ENCODE measurements around the gene B3GALT2. TPM values are rescaled to one million over a fixed set of nuclear protein-coding genes. Genes with fewer than 3 reads are reported as not detected.

The B3GALT2 gene
- total RNA-seq, 1 experiment from 2014 or later = not detected

DNA sequence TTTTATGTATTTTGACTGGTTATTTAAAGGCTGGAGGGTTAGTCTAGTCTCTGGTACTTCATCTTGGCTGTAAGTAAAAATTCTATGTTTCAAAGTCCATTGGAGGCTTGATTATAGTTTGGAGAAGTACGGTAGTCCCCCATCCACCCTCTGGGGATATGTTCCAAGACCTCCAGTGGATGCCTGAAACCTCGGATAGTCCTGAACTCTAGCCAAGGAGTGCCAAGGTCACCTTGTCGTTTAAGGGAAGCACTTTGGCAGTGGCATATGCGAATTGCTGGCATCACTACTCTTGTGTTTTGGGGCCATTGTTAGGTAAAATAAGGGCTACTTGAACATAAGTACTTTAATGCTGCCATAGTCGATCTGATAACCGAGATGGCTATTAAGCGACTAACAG lies 46.2 kb downstream of the B3GALT2 start:
- ATAC-seq = 0 out of 2 replicates have a peak, but pooled peaks have one; percentile 18
- Mint-ChIP-seq H3K27me3 (ENCODE audit: low read depth) (no peaks in the 10 kb centered on the region), H3K4me1 (peaks cover 24% of the 10 kb centered on the region), H3K4me3 (no peak overlapping the region), H3K9me3 (0 out of 2 replicates have a peak, but pooled peaks cover 4% of the 10 kb centered on the region), H3K36me3 (peaks cover 60% of the 10 kb centered on the region), H3K27ac (peak overlapping the region; percentile 64)
- ChIA-PET CTCF (no interaction called here), POLR2A (no interaction called here)
- DNase-seq (ENCODE audit: low spot score) = no peak
- TF ChIP-seq, protein P1, sequence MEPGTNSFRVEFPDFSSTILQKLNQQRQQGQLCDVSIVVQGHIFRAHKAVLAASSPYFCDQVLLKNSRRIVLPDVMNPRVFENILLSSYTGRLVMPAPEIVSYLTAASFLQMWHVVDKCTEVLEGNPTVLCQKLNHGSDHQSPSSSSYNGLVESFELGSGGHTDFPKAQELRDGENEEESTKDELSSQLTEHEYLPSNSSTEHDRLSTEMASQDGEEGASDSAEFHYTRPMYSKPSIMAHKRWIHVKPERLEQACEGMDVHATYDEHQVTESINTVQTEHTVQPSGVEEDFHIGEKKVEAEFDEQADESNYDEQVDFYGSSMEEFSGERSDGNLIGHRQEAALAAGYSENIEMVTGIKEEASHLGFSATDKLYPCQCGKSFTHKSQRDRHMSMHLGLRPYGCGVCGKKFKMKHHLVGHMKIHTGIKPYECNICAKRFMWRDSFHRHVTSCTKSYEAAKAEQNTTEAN (CRISPR knock-in tag; IDR thresholded peaks at IDR 0.05) = no peak
- TF ChIP-seq GABPB1 (CRISPR knock-in tag; IDR thresholded peaks at IDR 0.05) = no peak
- TF ChIP-seq ZNF263 (CRISPR knock-in tag; IDR thresholded peaks at IDR 0.05; ENCODE audit: low read depth) = no peak
- TF ChIP-seq, protein P2, sequence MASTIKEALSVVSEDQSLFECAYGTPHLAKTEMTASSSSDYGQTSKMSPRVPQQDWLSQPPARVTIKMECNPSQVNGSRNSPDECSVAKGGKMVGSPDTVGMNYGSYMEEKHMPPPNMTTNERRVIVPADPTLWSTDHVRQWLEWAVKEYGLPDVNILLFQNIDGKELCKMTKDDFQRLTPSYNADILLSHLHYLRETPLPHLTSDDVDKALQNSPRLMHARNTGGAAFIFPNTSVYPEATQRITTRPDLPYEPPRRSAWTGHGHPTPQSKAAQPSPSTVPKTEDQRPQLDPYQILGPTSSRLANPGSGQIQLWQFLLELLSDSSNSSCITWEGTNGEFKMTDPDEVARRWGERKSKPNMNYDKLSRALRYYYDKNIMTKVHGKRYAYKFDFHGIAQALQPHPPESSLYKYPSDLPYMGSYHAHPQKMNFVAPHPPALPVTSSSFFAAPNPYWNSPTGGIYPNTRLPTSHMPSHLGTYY (CRISPR knock-in tag; IDR thresholded peaks at IDR 0.05) = no peak
- TF ChIP-seq ZNF317 (CRISPR knock-in tag; IDR thresholded peaks at IDR 0.05; ENCODE audit: borderline replicate concordance, low read depth) = no peak
- TF ChIP-seq NFYB (CRISPR knock-in tag; conservative IDR thresholded peaks at IDR 0.05; ENCODE audit: low read depth) = no peak
- TF ChIP-seq, protein P3, sequence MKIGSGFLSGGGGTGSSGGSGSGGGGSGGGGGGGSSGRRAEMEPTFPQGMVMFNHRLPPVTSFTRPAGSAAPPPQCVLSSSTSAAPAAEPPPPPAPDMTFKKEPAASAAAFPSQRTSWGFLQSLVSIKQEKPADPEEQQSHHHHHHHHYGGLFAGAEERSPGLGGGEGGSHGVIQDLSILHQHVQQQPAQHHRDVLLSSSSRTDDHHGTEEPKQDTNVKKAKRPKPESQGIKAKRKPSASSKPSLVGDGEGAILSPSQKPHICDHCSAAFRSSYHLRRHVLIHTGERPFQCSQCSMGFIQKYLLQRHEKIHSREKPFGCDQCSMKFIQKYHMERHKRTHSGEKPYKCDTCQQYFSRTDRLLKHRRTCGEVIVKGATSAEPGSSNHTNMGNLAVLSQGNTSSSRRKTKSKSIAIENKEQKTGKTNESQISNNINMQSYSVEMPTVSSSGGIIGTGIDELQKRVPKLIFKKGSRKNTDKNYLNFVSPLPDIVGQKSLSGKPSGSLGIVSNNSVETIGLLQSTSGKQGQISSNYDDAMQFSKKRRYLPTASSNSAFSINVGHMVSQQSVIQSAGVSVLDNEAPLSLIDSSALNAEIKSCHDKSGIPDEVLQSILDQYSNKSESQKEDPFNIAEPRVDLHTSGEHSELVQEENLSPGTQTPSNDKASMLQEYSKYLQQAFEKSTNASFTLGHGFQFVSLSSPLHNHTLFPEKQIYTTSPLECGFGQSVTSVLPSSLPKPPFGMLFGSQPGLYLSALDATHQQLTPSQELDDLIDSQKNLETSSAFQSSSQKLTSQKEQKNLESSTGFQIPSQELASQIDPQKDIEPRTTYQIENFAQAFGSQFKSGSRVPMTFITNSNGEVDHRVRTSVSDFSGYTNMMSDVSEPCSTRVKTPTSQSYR (CRISPR knock-in tag; IDR thresholded peaks at IDR 0.05) = no peak
- TF ChIP-seq TP53 (CRISPR knock-in tag; IDR thresholded peaks at IDR 0.05) = no peak
- TF ChIP-seq, protein P4, sequence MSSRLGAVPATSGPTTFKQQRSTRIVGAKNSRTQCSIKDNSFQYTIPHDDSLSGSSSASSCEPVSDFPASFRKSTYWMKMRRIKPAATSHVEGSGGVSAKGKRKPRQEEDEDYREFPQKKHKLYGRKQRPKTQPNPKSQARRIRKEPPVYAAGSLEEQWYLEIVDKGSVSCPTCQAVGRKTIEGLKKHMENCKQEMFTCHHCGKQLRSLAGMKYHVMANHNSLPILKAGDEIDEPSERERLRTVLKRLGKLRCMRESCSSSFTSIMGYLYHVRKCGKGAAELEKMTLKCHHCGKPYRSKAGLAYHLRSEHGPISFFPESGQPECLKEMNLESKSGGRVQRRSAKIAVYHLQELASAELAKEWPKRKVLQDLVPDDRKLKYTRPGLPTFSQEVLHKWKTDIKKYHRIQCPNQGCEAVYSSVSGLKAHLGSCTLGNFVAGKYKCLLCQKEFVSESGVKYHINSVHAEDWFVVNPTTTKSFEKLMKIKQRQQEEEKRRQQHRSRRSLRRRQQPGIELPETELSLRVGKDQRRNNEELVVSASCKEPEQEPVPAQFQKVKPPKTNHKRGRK (CRISPR knock-in tag; IDR thresholded peaks at IDR 0.05; ENCODE audit: borderline replicate concordance) = no peak
- TF ChIP-seq, protein P5, sequence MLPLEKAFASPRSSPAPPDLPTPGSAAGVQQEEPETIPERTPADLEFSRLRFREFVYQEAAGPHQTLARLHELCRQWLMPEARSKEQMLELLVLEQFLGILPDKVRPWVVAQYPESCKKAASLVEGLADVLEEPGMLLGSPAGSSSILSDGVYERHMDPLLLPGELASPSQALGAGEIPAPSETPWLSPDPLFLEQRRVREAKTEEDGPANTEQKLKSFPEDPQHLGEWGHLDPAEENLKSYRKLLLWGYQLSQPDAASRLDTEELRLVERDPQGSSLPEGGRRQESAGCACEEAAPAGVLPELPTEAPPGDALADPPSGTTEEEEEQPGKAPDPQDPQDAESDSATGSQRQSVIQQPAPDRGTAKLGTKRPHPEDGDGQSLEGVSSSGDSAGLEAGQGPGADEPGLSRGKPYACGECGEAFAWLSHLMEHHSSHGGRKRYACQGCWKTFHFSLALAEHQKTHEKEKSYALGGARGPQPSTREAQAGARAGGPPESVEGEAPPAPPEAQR (CRISPR knock-in tag; IDR thresholded peaks at IDR 0.05) = no peak
- TF ChIP-seq, protein P6, sequence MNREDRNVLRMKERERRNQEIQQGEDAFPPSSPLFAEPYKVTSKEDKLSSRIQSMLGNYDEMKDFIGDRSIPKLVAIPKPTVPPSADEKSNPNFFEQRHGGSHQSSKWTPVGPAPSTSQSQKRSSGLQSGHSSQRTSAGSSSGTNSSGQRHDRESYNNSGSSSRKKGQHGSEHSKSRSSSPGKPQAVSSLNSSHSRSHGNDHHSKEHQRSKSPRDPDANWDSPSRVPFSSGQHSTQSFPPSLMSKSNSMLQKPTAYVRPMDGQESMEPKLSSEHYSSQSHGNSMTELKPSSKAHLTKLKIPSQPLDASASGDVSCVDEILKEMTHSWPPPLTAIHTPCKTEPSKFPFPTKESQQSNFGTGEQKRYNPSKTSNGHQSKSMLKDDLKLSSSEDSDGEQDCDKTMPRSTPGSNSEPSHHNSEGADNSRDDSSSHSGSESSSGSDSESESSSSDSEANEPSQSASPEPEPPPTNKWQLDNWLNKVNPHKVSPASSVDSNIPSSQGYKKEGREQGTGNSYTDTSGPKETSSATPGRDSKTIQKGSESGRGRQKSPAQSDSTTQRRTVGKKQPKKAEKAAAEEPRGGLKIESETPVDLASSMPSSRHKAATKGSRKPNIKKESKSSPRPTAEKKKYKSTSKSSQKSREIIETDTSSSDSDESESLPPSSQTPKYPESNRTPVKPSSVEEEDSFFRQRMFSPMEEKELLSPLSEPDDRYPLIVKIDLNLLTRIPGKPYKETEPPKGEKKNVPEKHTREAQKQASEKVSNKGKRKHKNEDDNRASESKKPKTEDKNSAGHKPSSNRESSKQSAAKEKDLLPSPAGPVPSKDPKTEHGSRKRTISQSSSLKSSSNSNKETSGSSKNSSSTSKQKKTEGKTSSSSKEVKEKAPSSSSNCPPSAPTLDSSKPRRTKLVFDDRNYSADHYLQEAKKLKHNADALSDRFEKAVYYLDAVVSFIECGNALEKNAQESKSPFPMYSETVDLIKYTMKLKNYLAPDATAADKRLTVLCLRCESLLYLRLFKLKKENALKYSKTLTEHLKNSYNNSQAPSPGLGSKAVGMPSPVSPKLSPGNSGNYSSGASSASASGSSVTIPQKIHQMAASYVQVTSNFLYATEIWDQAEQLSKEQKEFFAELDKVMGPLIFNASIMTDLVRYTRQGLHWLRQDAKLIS (CRISPR knock-in tag; IDR thresholded peaks at IDR 0.05; ENCODE audit: borderline replicate concordance) = no peak
- TF ChIP-seq, protein P7, sequence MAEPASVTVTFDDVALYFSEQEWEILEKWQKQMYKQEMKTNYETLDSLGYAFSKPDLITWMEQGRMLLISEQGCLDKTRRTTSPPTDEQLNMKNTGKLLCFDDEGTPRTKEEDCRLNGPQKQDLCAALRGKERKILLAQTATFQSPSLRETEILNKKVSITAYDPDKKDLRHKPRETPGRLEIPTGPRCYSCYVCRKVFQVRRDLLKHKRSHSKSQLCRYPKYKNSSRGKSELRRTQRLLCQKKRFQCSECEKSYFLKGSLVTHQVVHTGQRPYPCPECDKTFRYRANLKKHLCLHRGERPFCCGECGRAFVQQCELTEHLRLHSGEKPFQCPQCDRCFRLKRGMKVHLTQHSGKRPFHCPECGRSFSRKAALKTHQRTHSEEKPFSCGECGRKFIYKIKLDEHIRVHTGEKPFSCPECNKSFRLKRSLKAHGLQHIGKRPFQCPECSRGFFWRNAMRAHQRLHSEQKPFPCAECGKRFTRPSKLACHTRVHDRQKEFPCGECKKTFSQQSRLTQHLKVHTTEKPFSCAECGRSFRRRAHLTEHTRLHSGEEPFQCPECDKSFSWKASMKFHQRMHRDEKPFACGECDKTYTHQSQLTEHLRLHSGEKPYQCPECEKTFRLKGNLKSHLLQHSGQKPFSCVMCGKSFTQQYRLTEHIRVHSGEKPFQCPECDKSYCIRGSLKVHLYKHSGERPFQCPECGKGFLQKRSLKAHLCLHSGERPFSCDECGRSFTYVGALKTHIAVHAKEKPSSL (CRISPR knock-in tag; conservative IDR thresholded peaks at IDR 0.05) = no peak
- TF ChIP-seq FOXK1 (CRISPR knock-in tag; IDR thresholded peaks at IDR 0.05) = no peak
- TF ChIP-seq, protein P8, sequence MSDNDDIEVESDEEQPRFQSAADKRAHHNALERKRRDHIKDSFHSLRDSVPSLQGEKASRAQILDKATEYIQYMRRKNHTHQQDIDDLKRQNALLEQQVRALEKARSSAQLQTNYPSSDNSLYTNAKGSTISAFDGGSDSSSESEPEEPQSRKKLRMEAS (CRISPR knock-in tag; IDR thresholded peaks at IDR 0.05) = no peak
- no peak for TF ChIP-seq ZNF671 (CRISPR knock-in tag; IDR thresholded peaks at IDR 0.05)
- TF ChIP-seq, protein P9, sequence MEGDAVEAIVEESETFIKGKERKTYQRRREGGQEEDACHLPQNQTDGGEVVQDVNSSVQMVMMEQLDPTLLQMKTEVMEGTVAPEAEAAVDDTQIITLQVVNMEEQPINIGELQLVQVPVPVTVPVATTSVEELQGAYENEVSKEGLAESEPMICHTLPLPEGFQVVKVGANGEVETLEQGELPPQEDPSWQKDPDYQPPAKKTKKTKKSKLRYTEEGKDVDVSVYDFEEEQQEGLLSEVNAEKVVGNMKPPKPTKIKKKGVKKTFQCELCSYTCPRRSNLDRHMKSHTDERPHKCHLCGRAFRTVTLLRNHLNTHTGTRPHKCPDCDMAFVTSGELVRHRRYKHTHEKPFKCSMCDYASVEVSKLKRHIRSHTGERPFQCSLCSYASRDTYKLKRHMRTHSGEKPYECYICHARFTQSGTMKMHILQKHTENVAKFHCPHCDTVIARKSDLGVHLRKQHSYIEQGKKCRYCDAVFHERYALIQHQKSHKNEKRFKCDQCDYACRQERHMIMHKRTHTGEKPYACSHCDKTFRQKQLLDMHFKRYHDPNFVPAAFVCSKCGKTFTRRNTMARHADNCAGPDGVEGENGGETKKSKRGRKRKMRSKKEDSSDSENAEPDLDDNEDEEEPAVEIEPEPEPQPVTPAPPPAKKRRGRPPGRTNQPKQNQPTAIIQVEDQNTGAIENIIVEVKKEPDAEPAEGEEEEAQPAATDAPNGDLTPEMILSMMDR (IDR thresholded peaks at IDR 0.05) = no peak
- TF ChIP-seq SMAD3 (CRISPR knock-in tag; IDR thresholded peaks at IDR 0.05; ENCODE audit: borderline replicate concordance) = no peak
